AG04449 (cell line): ENCODE data around the gene USP16.

ENCODE experiments used
- CTCF ChIA-PET: fragments of 350-600 bp; formaldehyde crosslinking; extraction: SDS; loops from one replicate; lab custom pipeline; 2021; ENCODE audit warnings: antibody characterized with exemption; lab: Yijun Ruan, JAX
- POLR2A ChIA-PET: fragments of 400-600, 350-600 bp; formaldehyde crosslinking; extraction: SDS; loops from one replicate; lab custom pipeline; 2020; ENCODE audit warnings: antibody characterized with exemption, inconsistent platforms; lab: Yijun Ruan, JAX
- DNase-seq: peaks from one replicate; pipeline ENCODE4 v3.0.0-alpha.2; 2010; ENCODE audit warnings: low read depth, low spot score
- H3K4me3 ChIP-seq: 2 replicates; pipeline ENCODE4 v1.5.1; 2011; ENCODE audit warnings: low read depth, mild to moderate bottlenecking, control low read depth, low read length
- CTCF ChIP-seq: IDR thresholded peaks from one replicate; pipeline ENCODE4 v1.5.1; 2011; ENCODE audit warnings: mild to moderate bottlenecking, moderate library complexity, low read length, control low read depth, inconsistent platforms; ENCODE audit not compliant: insufficient read depth; ENCODE audit errors: missing control alignments

Gene USP16

GRCh38 chr21:29064850-29065481 is 40.5 kb downstream of the USP16 start:
- POLR2A ChIA-PET: no interaction called here
- TF ChIP-seq CTCF: no peak
- H3K4me3 ChIP-seq: no peak overlapping the region
- no peak for DNase-seq
- CTCF ChIA-PET: no interaction called here

- ChIA-PET POLR2A (interaction anchor here (1.2 to 2.2 kb wide), 2 partner anchors 48 to 227 kb away, joined by 11 to 12 read pairs; partner anchors contain the start of genes BACH1 and USP16), CTCF (interaction anchor here (1.1 kb wide), 1 partner anchor 14 kb away, joined by 3 read pairs; no protein-coding TSS in a partner anchor)
- peak overlapping the region; percentile 98 for H3K4me3 ChIP-seq
- TF ChIP-seq CTCF: no peak
- no peak for DNase-seq
Measured at GRCh38 chr21:29072873-29073221, 48.4 kb downstream of the USP16 start.

GRCh38 chr21:29073222-29074006 is 48.9 kb downstream of the USP16 start, which contains the start of gene CCT8:
Gene CCT8 (minus strand): TSS chr21:29073648. CDS start chr21:29073590, 58 bp downstream.
- ChIA-PET POLR2A (interaction anchor here (0.6 to 2.2 kb wide), 6 partner anchors 14 to 226 kb away, joined by 3 to 12 read pairs (median 4); partner anchors contain the start of genes BACH1 and USP16), CTCF (interaction anchor here (0.9 to 1.6 kb wide), 5 partner anchors 13 to 229 kb away, joined by 3 read pairs; no protein-coding TSS in a partner anchor)
- H3K4me3 ChIP-seq: peak within 1 kb of the TSS; percentile 98
- TF ChIP-seq CTCF: no peak
- peak; percentile 97 for DNase-seq

GRCh38 chr21:29074007-29074376 is 49.5 kb downstream of the USP16 start:
- POLR2A ChIA-PET: interaction anchor here (0.6 to 2.2 kb wide), 6 partner anchors 15 to 226 kb away, joined by 3 to 12 read pairs (median 4); partner anchors contain the start of genes BACH1 and USP16
- CTCF ChIA-PET: interaction anchor here (0.9 to 1.6 kb wide), 5 partner anchors 13 to 229 kb away, joined by 3 read pairs; no protein-coding TSS in a partner anchor
- H3K4me3 ChIP-seq: peak overlapping the region; percentile 66
- no peak for DNase-seq
- no peak for TF ChIP-seq CTCF

- ChIA-PET POLR2A (no interaction called here), CTCF (interaction anchor here (0.9 to 1.6 kb wide), 5 partner anchors 12 to 228 kb away, joined by 3 read pairs; no protein-coding TSS in a partner anchor)
- no peak for DNase-seq
- no peak overlapping the region for H3K4me3 ChIP-seq
- TF ChIP-seq CTCF: no peak
Measured at GRCh38 chr21:29074783-29075182, 50.3 kb downstream of the USP16 start.
